A673 (cell line): Measurements from ENCODE around the gene OR7D2. TPM values are rescaled to one million over a fixed set of nuclear protein-coding genes. Genes with fewer than 3 reads are reported as not detected.

Experiments
- BruUV-seq: library from RNA; stranded (reverse); fragments of 400-500 nt; replicated peaks from 2 replicates; lab custom pipeline; 2021; lab: Mats Ljungman, UMichigan
- CTCF ChIA-PET: fragments of 300-600 bp; sonication (Branson Sonifier 250); formaldehyde crosslinking; loops from one replicate; lab custom pipeline; 2022; ENCODE audit warnings: antibody characterized with exemption; lab: Charles Lee
- POLR2A ChIA-PET: fragments of 300-600 bp; sonication (Branson Sonifier 250); formaldehyde crosslinking; loops from one replicate; lab custom pipeline; 2022; ENCODE audit warnings: antibody characterized with exemption; ENCODE audit not compliant: low non-redundant PET; lab: Charles Lee
- DNase-seq: peaks from one replicate; pipeline ENCODE4 v3.0.0-alpha.2; 2015; ENCODE audit warnings: low spot score
- H3K27ac ChIP-seq: fragments of 200-600 bp; sonication (generic); 2 replicates; pipeline ENCODE4 v1.5.1; 2016; ENCODE audit warnings: mixed run types, low read depth, mild to moderate bottlenecking, mixed read lengths, antibody characterized with exemption, low read length; ENCODE audit not compliant: poor library complexity, severe bottlenecking
- H3K27me3 ChIP-seq: fragments of 200-600 bp; sonication (generic); replicated peaks from 2 replicates; pipeline ENCODE4 v1.6.1; 2017; ENCODE audit warnings: mixed run types, low read depth, mild to moderate bottlenecking, mixed read lengths, antibody characterized with exemption, low read length; ENCODE audit not compliant: insufficient read depth, poor library complexity
- H3K36me3 ChIP-seq: fragments of 200-600 bp; sonication (generic); 2 replicates; pipeline ENCODE4 v1.6.1; 2016; ENCODE audit warnings: mixed run types, mild to moderate bottlenecking, mixed read lengths, antibody characterized with exemption, low read length; ENCODE audit not compliant: insufficient read depth, poor library complexity, severe bottlenecking
- H3K4me1 ChIP-seq: fragments of 200-600 bp; sonication (generic); 2 replicates; pipeline ENCODE4 v1.6.1; 2017; ENCODE audit warnings: mixed run types, mild to moderate bottlenecking, mixed read lengths, antibody characterized with exemption, low read length; ENCODE audit not compliant: insufficient read depth, poor library complexity, severe bottlenecking
- H3K4me3 ChIP-seq: fragments of 200-600 bp; sonication (generic); 2 replicates; pipeline ENCODE4 v1.5.1; 2016; ENCODE audit warnings: low read depth, mixed run types, mild to moderate bottlenecking, mixed read lengths, low read length; ENCODE audit not compliant: poor library complexity, severe bottlenecking
- H3K9me3 ChIP-seq: fragments of 200-600 bp; sonication (generic); 2 replicates; pipeline ENCODE4 v1.6.1; 2016; ENCODE audit warnings: mixed run types, low read depth, mild to moderate bottlenecking, mixed read lengths, antibody characterized with exemption, low read length; ENCODE audit not compliant: poor library complexity, severe bottlenecking
- EZH2 ChIP-seq: fragments of 200-600 bp; sonication (generic); IDR thresholded peaks from 2 replicates; pipeline ENCODE4 v1.6.1; 2017; ENCODE audit warnings: borderline replicate concordance, low read depth, mild to moderate bottlenecking, mixed read lengths, antibody characterized with exemption, low read length; ENCODE audit not compliant: poor library complexity, severe bottlenecking
- intact Hi-C: fragments of 100-400 bp; cut with micrococcal nuclease; formaldehyde crosslinking; loops from one replicate; pipeline ENCODE4 v1.10.0; 2022; ENCODE audit not compliant: unreplicated experiment
- total RNA-seq: library from RNA; stranded (reverse); gene quantifications from 2 replicates; pipeline ENCODE4 v1.2.3, GENCODE V29; 2021
- TF ChIP-seq, protein P1 (sequence below): fragments of 300-800, 200-600 bp; sonication (generic); conservative IDR thresholded peaks from 2 replicates; pipeline ENCODE4 v1.5.1; 2017; ENCODE audit warnings: low read depth, mild to moderate bottlenecking, antibody characterized with exemption, low read length, moderate library complexity, mixed read lengths

OR7D2 gene
- total RNA-seq, 1 experiment from 2014 or later, result not detected

DNA sequence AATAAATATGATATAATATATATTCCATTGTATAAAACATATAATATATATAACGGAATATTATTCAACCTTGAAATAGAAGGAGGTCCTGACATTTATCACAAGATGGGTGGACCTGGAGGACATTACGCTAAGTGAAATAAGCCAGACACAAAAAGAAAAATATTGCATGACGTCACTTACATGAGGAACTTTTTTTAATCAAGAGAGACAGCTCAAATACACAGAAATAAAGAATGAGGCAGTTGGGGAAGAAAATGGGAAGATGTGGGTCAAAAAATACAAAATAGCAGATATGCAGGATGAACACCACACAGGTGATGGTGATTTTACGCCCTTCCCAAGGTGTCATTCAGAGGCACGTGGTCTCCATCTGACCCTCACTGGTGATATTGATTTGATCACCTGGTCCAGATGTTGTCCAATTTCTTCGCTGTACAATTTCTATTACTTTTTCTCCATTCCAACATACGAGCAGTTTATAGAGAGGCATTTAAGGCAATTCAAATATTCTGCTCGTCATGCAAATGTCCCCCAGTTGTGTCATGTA is 39.1 kb upstream of the OR7D2 start:
- Histone ChIP-seq H3K27ac (peak overlapping the region; percentile 85), H3K9me3 (peaks cover 21% of the 10 kb centered on the region), H3K4me1 (no peaks in the 10 kb centered on the region), H3K36me3 (peaks cover 17% of the 10 kb centered on the region), H3K27me3 (no peaks in the 10 kb centered on the region), H3K4me3 (peak overlapping the region; percentile 83)
- TF ChIP-seq, protein P1, sequence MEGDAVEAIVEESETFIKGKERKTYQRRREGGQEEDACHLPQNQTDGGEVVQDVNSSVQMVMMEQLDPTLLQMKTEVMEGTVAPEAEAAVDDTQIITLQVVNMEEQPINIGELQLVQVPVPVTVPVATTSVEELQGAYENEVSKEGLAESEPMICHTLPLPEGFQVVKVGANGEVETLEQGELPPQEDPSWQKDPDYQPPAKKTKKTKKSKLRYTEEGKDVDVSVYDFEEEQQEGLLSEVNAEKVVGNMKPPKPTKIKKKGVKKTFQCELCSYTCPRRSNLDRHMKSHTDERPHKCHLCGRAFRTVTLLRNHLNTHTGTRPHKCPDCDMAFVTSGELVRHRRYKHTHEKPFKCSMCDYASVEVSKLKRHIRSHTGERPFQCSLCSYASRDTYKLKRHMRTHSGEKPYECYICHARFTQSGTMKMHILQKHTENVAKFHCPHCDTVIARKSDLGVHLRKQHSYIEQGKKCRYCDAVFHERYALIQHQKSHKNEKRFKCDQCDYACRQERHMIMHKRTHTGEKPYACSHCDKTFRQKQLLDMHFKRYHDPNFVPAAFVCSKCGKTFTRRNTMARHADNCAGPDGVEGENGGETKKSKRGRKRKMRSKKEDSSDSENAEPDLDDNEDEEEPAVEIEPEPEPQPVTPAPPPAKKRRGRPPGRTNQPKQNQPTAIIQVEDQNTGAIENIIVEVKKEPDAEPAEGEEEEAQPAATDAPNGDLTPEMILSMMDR, result no peak
- TF ChIP-seq EZH2, result no peak
- BruUV-seq, result TSS peak; percentile 99
- ChIA-PET POLR2A (no interaction called here), CTCF (no interaction called here)
- intact Hi-C loops, result no loop called here
- peak; percentile 14 for DNase-seq

DNA sequence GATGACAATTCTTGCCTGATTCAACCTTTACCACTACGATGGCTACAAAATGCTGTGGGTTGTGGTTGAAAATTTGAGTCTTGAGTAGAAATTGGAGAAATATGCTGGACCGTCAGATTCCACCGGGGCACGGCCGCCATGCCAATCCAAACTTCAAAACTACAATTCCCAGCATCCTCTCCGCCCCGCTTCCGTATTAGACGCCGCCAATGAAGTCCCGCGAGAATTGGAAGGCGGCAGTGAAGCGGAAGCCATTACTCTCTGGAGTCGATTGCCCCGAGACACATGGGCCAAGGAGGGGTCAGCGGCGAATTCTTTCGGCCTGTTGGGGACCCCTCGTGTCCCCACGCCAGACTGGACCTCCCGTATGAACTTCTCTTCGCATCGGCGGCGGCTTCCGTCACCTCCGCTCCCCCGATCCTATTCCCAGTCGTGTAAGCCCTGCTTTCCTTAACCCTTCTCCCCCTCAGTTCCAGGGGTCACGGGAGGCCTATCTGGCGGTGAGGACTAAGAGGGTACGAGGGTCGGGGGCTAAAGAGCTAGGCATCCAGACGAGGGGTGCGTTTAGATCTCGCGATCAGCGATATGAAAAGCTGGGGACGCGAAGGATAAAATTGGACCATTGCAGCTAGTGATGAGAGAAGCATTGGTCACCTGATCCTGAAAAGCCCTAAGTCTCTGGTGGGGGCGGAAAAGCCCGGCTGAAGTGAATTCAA is 38.5 kb upstream of the OR7D2 start, which contains the start of gene ZNF317:
TSS of gene ZNF317 (plus strand) at position 239 of the 716 bp plus-strand sequence. CDS start 15,620 bp downstream, outside the sequence.
- intact Hi-C loops, result no loop called here
- POLR2A ChIA-PET, result no interaction called here
- BruUV-seq, result no TSS peak

DNA sequence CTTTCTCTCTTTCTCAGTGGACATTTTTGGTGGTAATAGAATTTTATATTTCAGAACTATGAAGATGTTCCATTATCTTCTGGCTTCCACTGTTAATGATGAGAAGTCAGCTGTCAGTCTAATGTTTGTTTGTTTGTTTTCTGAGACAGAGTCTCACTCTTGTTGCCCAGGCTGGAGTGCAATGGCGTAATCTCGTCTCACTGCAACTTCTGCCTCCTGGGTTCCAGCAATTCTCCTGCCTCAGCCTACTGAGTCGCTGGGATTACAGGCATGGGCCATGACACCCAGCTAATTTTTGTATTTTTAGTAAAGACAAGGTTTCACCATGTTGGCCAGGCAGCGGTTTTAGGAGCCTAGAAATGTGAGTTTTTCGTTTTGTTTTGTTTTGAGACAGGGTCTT is 33.9 kb upstream of the OR7D2 start:
- CTCF ChIA-PET, result no interaction called here
- Histone ChIP-seq H3K27me3 (no peaks in the 10 kb centered on the region), H3K9me3 (peaks cover 50% of the 10 kb centered on the region), H3K4me3 (no peak overlapping the region), H3K4me1 (no peaks in the 10 kb centered on the region), H3K36me3 (peaks cover 36% of the 10 kb centered on the region), H3K27ac (no peak overlapping the region)
- BruUV-seq, result no TSS peak
- TF ChIP-seq, protein P1, result no peak
- TF ChIP-seq EZH2, result no peak
- intact Hi-C loops, result no loop called here
- POLR2A ChIA-PET, result no interaction called here
- no peak for DNase-seq

More for the DNA sequence above, 38.5 kb upstream of the OR7D2 start, which contains the start of gene ZNF317:
- Histone ChIP-seq H3K27ac (peak within 1 kb of the TSS; percentile 85), H3K4me1 (no peaks in the 10 kb centered on the region), H3K9me3 (peaks cover 28% of the 10 kb centered on the region), H3K27me3 (no peaks in the 10 kb centered on the region), H3K36me3 (peaks cover 19% of the 10 kb centered on the region), H3K4me3 (peak within 1 kb of the TSS; percentile 83)
- CTCF ChIA-PET, result no interaction called here
- DNase-seq, result peak; percentile 95
- no peak for TF ChIP-seq EZH2
- TF ChIP-seq, protein P1, result no peak
